K562 (cell line): Measurements from ENCODE around the gene NLRP6. TPM values are rescaled to one million over a fixed set of nuclear protein-coding genes. Genes with fewer than 3 reads are reported as not detected.

Source experiments
- ATAC-seq: fragments of 200-7000 bp; cut with Tn5 transposase; 3 replicates; pipeline ENCODE4 v1.9.1; 2020; ENCODE audit warnings: moderate library complexity
- BruUV-seq: library from RNA; stranded (reverse); fragments of 400-500 nt; replicated peaks from 2 replicates; lab custom pipeline; 2021; lab: Mats Ljungman, UMichigan
- CTCF ChIA-PET: fragments of 300-600 bp; formaldehyde crosslinking; extraction: SDS; loops from one replicate; lab custom pipeline; 2021; ENCODE audit warnings: low intra/inter-chr PET ratio; lab: Yijun Ruan, JAX
- POLR2A ChIA-PET: fragments of 300-600, 350-650 bp; sonication (Branson Sonifier 250); formaldehyde crosslinking; extraction: SDS; loops from one replicate; lab custom pipeline; 2021; ENCODE audit warnings: antibody characterized with exemption, inconsistent platforms; lab: Yijun Ruan, JAX
- DNase-seq, 4 experiments: peaks; one replicate each; pipeline versions ENCODE4 v3.0.0 to v3.0.0-alpha.2; 2011 to 2018; ENCODE audit warnings: low spot score in 3 of 4, mixed read lengths in 3 of 4; ENCODE audit errors: extremely low read depth in 1 of 4
- FAIRE-seq: peaks from 2 replicates; lab custom pipeline; 2011; peaks lifted over from hg19 to GRCh38; lab: Jason Lieb, UNC
- H2AFZ ChIP-seq: 2 replicates; pipeline ENCODE4 v1.6.0; 2011; ENCODE audit warnings: low read depth, low read length, control low read depth, inconsistent platforms
- H3K27ac ChIP-seq: fragments of 200-600 bp; 3 replicates; pipeline ENCODE4 v1.8.0; 2011; ENCODE audit warnings: low read depth, mild to moderate bottlenecking, control low read depth, inconsistent platforms, low read length, moderate library complexity, mixed read lengths; ENCODE audit errors: extremely low read depth
- H3K27me3 ChIP-seq, 2 experiments: fragments of 300-600 bp in 1 of 2; 2 replicates in 1 of 2; 3 replicates in 1 of 2; pipeline versions ENCODE4 v1.6.0 to v1.8.0; 2011; ENCODE audit warnings: inconsistent platforms in 2 of 2, low read length in 2 of 2, mild to moderate bottlenecking in 1 of 2, mixed read lengths in 1 of 2, moderate library complexity in 1 of 2; ENCODE audit not compliant: control insufficient read depth in 2 of 2, insufficient read depth in 2 of 2
- H3K36me3 ChIP-seq: fragments of 300-600 bp; 3 replicates; pipeline ENCODE4 v1.8.0; 2011; ENCODE audit warnings: mild to moderate bottlenecking, low read length, inconsistent platforms; ENCODE audit not compliant: control insufficient read depth, insufficient read depth
- H3K4me1 ChIP-seq, 2 experiments: fragments of 200-600 bp in 1 of 2; replicated peaks in 1 of 2; 2 replicates in 1 of 2; 3 replicates in 1 of 2; pipeline versions ENCODE4 v1.5.1 to v1.8.0; 2011; ENCODE audit warnings: inconsistent platforms in 2 of 2, low read length in 2 of 2, mild to moderate bottlenecking in 1 of 2, mixed read lengths in 1 of 2, moderate library complexity in 1 of 2; ENCODE audit not compliant: control insufficient read depth in 2 of 2, insufficient read depth in 2 of 2
- H3K4me2 ChIP-seq: 2 replicates; pipeline ENCODE4 v1.6.1; 2011; ENCODE audit warnings: low read length, control low read depth, inconsistent platforms, mixed read lengths; ENCODE audit not compliant: insufficient read depth
- H3K4me3 ChIP-seq: fragments of 200-600 bp; sonication (generic), shearing (Covaris generic); 2 replicates; pipeline ENCODE4 v1.5.1; 2016; ENCODE audit warnings: control low read depth, inconsistent platforms
- H3K79me2 ChIP-seq: fragments of 200-600 bp; 3 replicates; pipeline ENCODE4 v1.8.0; 2011; ENCODE audit warnings: low read length, inconsistent platforms; ENCODE audit not compliant: control insufficient read depth, insufficient read depth
- H3K9ac ChIP-seq, 2 experiments: 2 replicates each; pipeline versions ENCODE4 v1.6.0 to v1.6.1; 2011; ENCODE audit warnings: low read depth in 2 of 2, low read length in 2 of 2, control low read depth in 1 of 2, inconsistent platforms in 1 of 2, mild to moderate bottlenecking in 1 of 2, mixed read lengths in 1 of 2; ENCODE audit not compliant: insufficient read depth in 1 of 2
- H3K9me1 ChIP-seq: one replicate; pipeline ENCODE4 v1.6.0; 2011; ENCODE audit warnings: inconsistent platforms, mild to moderate bottlenecking, low read length, moderate library complexity; ENCODE audit not compliant: control insufficient read depth, insufficient read depth
- H3K9me3 ChIP-seq: replicated peaks from 2 replicates; pipeline ENCODE4 v1.5.1; 2011; ENCODE audit warnings: low read depth, low read length, inconsistent platforms; ENCODE audit not compliant: control insufficient read depth, insufficient read depth
- H4K20me1 ChIP-seq: replicated peaks from 2 replicates; pipeline ENCODE4 v1.6.1; 2011; ENCODE audit warnings: low read length, inconsistent platforms, mixed read lengths; ENCODE audit not compliant: control insufficient read depth, insufficient read depth
- BDP1 ChIP-seq: IDR thresholded peaks from 3 replicates; pipeline ENCODE4 v1.6.1; 2011; ENCODE audit not compliant: insufficient read length, insufficient read depth
- EP300 ChIP-seq: IDR thresholded peaks from 2 replicates; pipeline ENCODE4 v1.6.1; 2012; ENCODE audit warnings: low read length, improper control_type of control experiment
- GTF2E2 ChIP-seq: fragments of 200-800 bp; sonication (Bioruptor generic); IDR thresholded peaks from 2 replicates; pipeline ENCODE4 v1.6.1; 2016; ENCODE audit warnings: missing genetic modification characterization, missing compliant biosample characterization
- GTF2F1 ChIP-seq: IDR thresholded peaks from 2 replicates; pipeline ENCODE4 v1.6.1; 2011; ENCODE audit warnings: low read depth, low read length, improper control_type of control experiment
- HNRNPL ChIP-seq: fragments of 200-400 bp; formaldehyde crosslinking; IDR thresholded peaks from 2 replicates; pipeline ENCODE4 v1.6.1; 2017; ENCODE audit warnings: low read depth, mild to moderate bottlenecking, low read length
- KDM1A ChIP-seq, 2 experiments: fragments of 450-650 bp; IDR thresholded peaks; 2 replicates each; pipeline ENCODE4 v1.6.1; 2016; ENCODE audit warnings: mild to moderate bottlenecking in 2 of 2
- NONO ChIP-seq, 2 experiments: fragments of 200-400 bp in 1 of 2; fragments of 450-650 bp in 1 of 2; formaldehyde crosslinking in 1 of 2; IDR thresholded peaks; 2 replicates each; pipeline ENCODE4 v1.6.1; 2017; ENCODE audit warnings: low read depth in 2 of 2, mild to moderate bottlenecking in 2 of 2, moderate library complexity in 2 of 2, low read length in 1 of 2
- TBL1XR1 ChIP-seq, 2 experiments: IDR thresholded peaks; 2 replicates each; pipeline ENCODE4 v1.6.1; 2012; ENCODE audit warnings: improper control_type of control experiment in 2 of 2, low read length in 2 of 2, mild to moderate bottlenecking in 1 of 2
- TCFL5 ChIP-seq: fragments of 250-450 bp; sonication (Bioruptor Pico); conservative IDR thresholded peaks from 2 replicates; pipeline ENCODE4 v1.6.1; 2021; ENCODE audit warnings: mild to moderate bottlenecking, moderate library complexity, matching md5 sums
- ZC3H8 ChIP-seq: fragments of 450-650 bp; IDR thresholded peaks from 2 replicates; pipeline ENCODE4 v1.6.1; 2017
- ZNF224 ChIP-seq: sonication (generic); formaldehyde crosslinking; IDR thresholded peaks from 2 replicates; pipeline ENCODE4 v1.8.0; 2022; ENCODE audit warnings: mild to moderate bottlenecking, missing genetic modification reagents
- WGBS: fragments of 100-300 bp; shearing (Covaris generic); methylation state at CpG from one replicate; pipeline ENCODE4 v1.1.6; 2016; ENCODE audit warnings: low coverage, mixed read lengths; ENCODE audit not compliant: insufficient coverage; ENCODE audit errors: missing lambda C conversion rate; 5-methylcytosine and 5-hydroxymethylcytosine counted together
- in situ Hi-C: fragments of 300-500 bp; cut with MboI; formaldehyde crosslinking; loops from 4 replicates; pipeline ENCODE4 v1.15.0; 2018; ENCODE audit warnings: inconsistent platforms, mixed read lengths
- intact Hi-C: fragments of 100-400 bp; cut with micrococcal nuclease; formaldehyde crosslinking; loops from 2 replicates; pipeline ENCODE4 v1.14.2; 2022
- polyA plus RNA-seq, 8 experiments: library from polyadenylated mRNA; depleted of rRNA in 4 of 8; stranded (reverse) in 5 of 8; unstranded in 3 of 8; fragments of >200 nt; fragmentation: Nextera tagmentation in 2 of 8; fragmentation: Illumina TruSeq in 1 of 8; extraction: Ambion mirVana in 2 of 8; extraction: Trizol in 1 of 8; gene quantifications; 2 replicates each; pipeline versions ENCODE4 v1.2.1 to v1.2.3, GENCODE V29; 2011 to 2014; ENCODE audit warnings: inconsistent platforms in 1 of 8, missing spikeins in 1 of 8
- total RNA-seq, 7 experiments: library from RNA; depleted of rRNA in 6 of 7; stranded (reverse); fragments of >200 nt in 6 of 7; fragmentation: Illumina TruSeq in 2 of 7; extraction: Trizol in 2 of 7; gene quantifications; 2 replicates each; pipeline versions ENCODE4 v1.2.1 to v1.2.3, GENCODE V29; 2011 to 2021; ENCODE audit warnings: low replicate concordance in 1 of 7
- TF ChIP-seq, protein P1 (sequence below): fragments of 450-650 bp; IDR thresholded peaks from one replicate; pipeline ENCODE4 v1.6.1; 2018; ENCODE audit warnings: mild to moderate bottlenecking, moderate library complexity; ENCODE audit not compliant: partially characterized antibody
- TF ChIP-seq, protein P2 (sequence below): fragments of 450-650 bp; formaldehyde crosslinking; IDR thresholded peaks from 2 replicates; pipeline ENCODE4 v1.4.0; 2020; ENCODE audit warnings: mild to moderate bottlenecking, moderate library complexity
- TF ChIP-seq, protein P3 (sequence below): fragments of 450-650 bp; formaldehyde crosslinking; conservative IDR thresholded peaks from 2 replicates; pipeline ENCODE4 v1.4.0; 2022; ENCODE audit warnings: mild to moderate bottlenecking, missing genetic modification characterization
- TF ChIP-seq, protein P4 (sequence below), 2 experiments: fragments of 450-650 bp; IDR thresholded peaks; 2 replicates each; pipeline ENCODE4 v1.6.1; 2016

Gene NLRP6
- total and polyA plus RNA-seq, 9 of the 15 experiments (the other 6 are each of a cell fraction or from before 2014, with no cell fraction given): 0.03 to 0.18 (median 0.15) TPM; not detected in 5

DNA sequence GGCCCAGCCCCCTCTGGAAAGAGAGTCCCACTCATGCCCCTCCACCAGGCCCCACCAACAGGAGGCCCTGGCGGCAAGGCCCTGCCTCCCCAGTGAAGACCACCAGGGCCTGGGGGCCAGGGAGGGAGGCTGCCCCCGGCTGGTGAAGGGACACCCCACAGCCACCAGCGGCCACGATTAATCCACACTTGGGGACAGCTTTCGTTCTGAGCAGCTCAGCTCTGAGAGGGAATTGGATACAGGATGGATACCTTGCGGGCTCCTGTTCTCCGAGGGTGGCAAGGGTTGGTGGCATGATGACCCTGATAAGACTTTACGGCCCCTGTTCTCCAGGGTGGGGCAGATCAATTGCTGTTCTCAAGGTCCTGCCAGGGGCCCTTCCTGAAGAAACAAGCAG lies 6.9 kb upstream of the NLRP6 start:
- Histone ChIP-seq H3K4me1 (peaks cover 19 to 34% of the 10 kb centered on the region in 2 experiments; a peak in 4 of 5 replicates), H3K9me1 (no peaks in the 10 kb centered on the region), H3K4me2 (no peak overlapping the region), H2AFZ (no peak overlapping the region), H3K79me2 (peaks cover 10% of the 10 kb centered on the region; the same call in 1 of the 3 replicates), H3K27ac (no peak overlapping the region), H3K36me3 (no peaks in the 10 kb centered on the region), H4K20me1 (no peaks in the 10 kb centered on the region), H3K9me3 (peaks cover 11% of the 10 kb centered on the region), H3K27me3 (no peaks in the 10 kb centered on the region), H3K4me3 (no peak overlapping the region), H3K9ac (no peak overlapping the region; a peak in 1 of 4 replicates)
- intact Hi-C loops (no loop called here), in situ Hi-C loops (no loop called here)
- BruUV-seq: no TSS peak
- 80% methylated on average over 7 of the region's 8 CpGs for WGBS
- DNase-seq (no peak), FAIRE-seq (no peak), ATAC-seq (no peak)
- CTCF ChIA-PET: no interaction called here
- TF ChIP-seq GTF2F1 (no peak), TCFL5 (CRISPR knock-in tag) (no peak), EP300 (no peak), ZNF224 (CRISPR knock-in tag) (no peak), GTF2E2 (tag) (no peak), KDM1A (IDR thresholded peaks at IDR 0.05) (no peak), BDP1 (no peak), ZC3H8 (no peak), HNRNPL (no peak), TBL1XR1 (IDR thresholded peaks at IDR 0.05; ENCODE audit: low read length in 2 of 2) (no peak), NONO (IDR thresholded peaks at IDR 0.05; ENCODE audit: low read depth in 2 of 2, low read length in 1 of 2) (no peak)
- TF ChIP-seq, protein P1, sequence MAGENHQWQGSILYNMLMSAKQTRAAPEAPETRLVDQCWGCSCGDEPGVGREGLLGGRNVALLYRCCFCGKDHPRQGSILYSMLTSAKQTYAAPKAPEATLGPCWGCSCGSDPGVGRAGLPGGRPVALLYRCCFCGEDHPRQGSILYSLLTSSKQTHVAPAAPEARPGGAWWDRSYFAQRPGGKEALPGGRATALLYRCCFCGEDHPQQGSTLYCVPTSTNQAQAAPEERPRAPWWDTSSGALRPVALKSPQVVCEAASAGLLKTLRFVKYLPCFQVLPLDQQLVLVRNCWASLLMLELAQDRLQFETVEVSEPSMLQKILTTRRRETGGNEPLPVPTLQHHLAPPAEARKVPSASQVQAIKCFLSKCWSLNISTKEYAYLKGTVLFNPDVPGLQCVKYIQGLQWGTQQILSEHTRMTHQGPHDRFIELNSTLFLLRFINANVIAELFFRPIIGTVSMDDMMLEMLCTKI: no peak
- TF ChIP-seq, protein P2, sequence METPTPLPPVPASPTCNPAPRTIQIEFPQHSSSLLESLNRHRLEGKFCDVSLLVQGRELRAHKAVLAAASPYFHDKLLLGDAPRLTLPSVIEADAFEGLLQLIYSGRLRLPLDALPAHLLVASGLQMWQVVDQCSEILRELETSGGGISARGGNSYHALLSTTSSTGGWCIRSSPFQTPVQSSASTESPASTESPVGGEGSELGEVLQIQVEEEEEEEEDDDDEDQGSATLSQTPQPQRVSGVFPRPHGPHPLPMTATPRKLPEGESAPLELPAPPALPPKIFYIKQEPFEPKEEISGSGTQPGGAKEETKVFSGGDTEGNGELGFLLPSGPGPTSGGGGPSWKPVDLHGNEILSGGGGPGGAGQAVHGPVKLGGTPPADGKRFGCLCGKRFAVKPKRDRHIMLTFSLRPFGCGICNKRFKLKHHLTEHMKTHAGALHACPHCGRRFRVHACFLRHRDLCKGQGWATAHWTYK (CRISPR knock-in tag): no peak
- TF ChIP-seq, protein P3, sequence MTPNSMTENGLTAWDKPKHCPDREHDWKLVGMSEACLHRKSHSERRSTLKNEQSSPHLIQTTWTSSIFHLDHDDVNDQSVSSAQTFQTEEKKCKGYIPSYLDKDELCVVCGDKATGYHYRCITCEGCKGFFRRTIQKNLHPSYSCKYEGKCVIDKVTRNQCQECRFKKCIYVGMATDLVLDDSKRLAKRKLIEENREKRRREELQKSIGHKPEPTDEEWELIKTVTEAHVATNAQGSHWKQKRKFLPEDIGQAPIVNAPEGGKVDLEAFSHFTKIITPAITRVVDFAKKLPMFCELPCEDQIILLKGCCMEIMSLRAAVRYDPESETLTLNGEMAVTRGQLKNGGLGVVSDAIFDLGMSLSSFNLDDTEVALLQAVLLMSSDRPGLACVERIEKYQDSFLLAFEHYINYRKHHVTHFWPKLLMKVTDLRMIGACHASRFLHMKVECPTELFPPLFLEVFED (CRISPR knock-in tag): no peak
- TF ChIP-seq, protein P4, sequence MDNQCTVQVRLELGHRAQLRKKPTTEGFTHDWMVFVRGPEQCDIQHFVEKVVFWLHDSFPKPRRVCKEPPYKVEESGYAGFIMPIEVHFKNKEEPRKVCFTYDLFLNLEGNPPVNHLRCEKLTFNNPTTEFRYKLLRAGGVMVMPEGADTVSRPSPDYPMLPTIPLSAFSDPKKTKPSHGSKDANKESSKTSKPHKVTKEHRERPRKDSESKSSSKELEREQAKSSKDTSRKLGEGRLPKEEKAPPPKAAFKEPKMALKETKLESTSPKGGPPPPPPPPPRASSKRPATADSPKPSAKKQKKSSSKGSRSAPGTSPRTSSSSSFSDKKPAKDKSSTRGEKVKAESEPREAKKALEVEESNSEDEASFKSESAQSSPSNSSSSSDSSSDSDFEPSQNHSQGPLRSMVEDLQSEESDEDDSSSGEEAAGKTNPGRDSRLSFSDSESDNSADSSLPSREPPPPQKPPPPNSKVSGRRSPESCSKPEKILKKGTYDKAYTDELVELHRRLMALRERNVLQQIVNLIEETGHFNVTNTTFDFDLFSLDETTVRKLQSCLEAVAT (IDR thresholded peaks at IDR 0.05): no peak
- POLR2A ChIA-PET: interaction anchor here (0.8 to 1.3 kb wide), 5 partner anchors 10 to 58 kb away, joined by 3 to 5 read pairs (median 4); no protein-coding TSS in a partner anchor
